ENCODE measurements around the gene NLK. TPM values are rescaled to one million over a fixed set of nuclear protein-coding genes. Genes with fewer than 3 reads are reported as not detected.

NLK gene
- total RNA-seq, 1 experiment from 2014 or later = 31.8 TPM

GRCh38 chr17:28081467-28081866, 39.0 kb downstream of the NLK start:
- Histone ChIP-seq H2BK15ac (ENCODE audit: low read depth, low read length) (no peak overlapping the region), H3T11ph (ENCODE audit: low read length) (no peak overlapping the region), H4K20me1 (ENCODE audit: control insufficient read depth, insufficient read depth, insufficient read length) (no peaks in the 10 kb centered on the region), H3K4me1 (ENCODE audit: insufficient read depth, low read length) (peaks cover 3% of the 10 kb centered on the region; the same call in 1 of the 2 replicates), H2AK5ac (ENCODE audit: insufficient read length, low read length) (no peak overlapping the region), H3K4ac (ENCODE audit: low read depth, low read length) (no peak overlapping the region), H3K14ac (ENCODE audit: insufficient read depth, low read length) (no peak overlapping the region), H3K79me1 (ENCODE audit: insufficient read depth, low read depth, low read length, poor library complexity, severe bottlenecking) (no peaks in the 10 kb centered on the region), H4K91ac (ENCODE audit: insufficient read length, low read depth, low read length) (no peak overlapping the region), H3K18ac (ENCODE audit: insufficient read length, low read depth, low read length) (no peak overlapping the region), H3K4me2 (ENCODE audit: insufficient read depth, insufficient read length, low read length) (no peak overlapping the region), H3K56ac (ENCODE audit: insufficient read length, low read depth, low read length) (no peak overlapping the region), H4K8ac (replicated peaks; ENCODE audit: insufficient read length, low read depth, low read length) (no peak overlapping the region), H4K5ac (ENCODE audit: insufficient read length, low read depth, low read length) (no peak overlapping the region), H3K27me3 (ENCODE audit: insufficient read depth, low read length) (no peaks in the 10 kb centered on the region), H3K79me2 (ENCODE audit: insufficient read depth, low read length) (peaks cover 9% of the 10 kb centered on the region; the same call in 1 of the 2 replicates), H2BK120ac (ENCODE audit: low read depth, low read length, poor library complexity, severe bottlenecking) (no peak overlapping the region), H2BK5ac (ENCODE audit: insufficient read length, low read length) (no peak overlapping the region), H3K27ac (ENCODE audit: insufficient read length, low read depth, low read length) (no peak overlapping the region), H3K23me2 (ENCODE audit: insufficient read length, low read depth, low read length, poor library complexity, severe bottlenecking) (no peaks in the 10 kb centered on the region), H3K9ac (ENCODE audit: extremely low read depth, insufficient read length, low read length) (no peak overlapping the region), H3K9me3 (ENCODE audit: control insufficient read depth, low read depth, low read length) (no peaks in the 10 kb centered on the region), H2BK12ac (ENCODE audit: insufficient read length, low read depth, low read length) (no peak overlapping the region), H2BK20ac (ENCODE audit: low read depth, low read length, poor library complexity, severe bottlenecking) (no peak overlapping the region), H2AFZ (ENCODE audit: low read length) (no peak overlapping the region), H3K23ac (ENCODE audit: insufficient read length, low read depth, low read length) (no peak overlapping the region)
- DNase-seq = no peak
- no CpG with 5 or more reads among the region's 2 CpGs for WGBS (ENCODE audit: extremely low coverage, insufficient read length, low lambda C conversion rate)
- no peak overlapping the region; a peak in 2 of 7 replicates for H3K27ac Mint-ChIP-seq
- peaks cover 30 to 33% of the 10 kb centered on the region in 2 experiments for H3K4me1 Mint-ChIP-seq
- no peaks in the 10 kb centered on the region for H3K9me3 Mint-ChIP-seq
- no peak for TF ChIP-seq CTCF (conservative IDR thresholded peaks at IDR 0.05)
- H3K36me3 Mint-ChIP-seq (ENCODE audit: insufficient read depth in 1 of 3, low read depth in 3 of 3) = no peaks in the 10 kb centered on the region; a peak in 2 of 7 replicates
- H3K4me3 Mint-ChIP-seq = no peak overlapping the region
- H3K27me3 Mint-ChIP-seq (ENCODE audit: low read depth) = no peaks in the 10 kb centered on the region

All from H9 (cell line).